Large intestine (tissue), 3 donors: ENCODE results near the gene LTBP1. TPM values are rescaled to one million over a fixed set of nuclear protein-coding genes. Genes with fewer than 3 reads are reported as not detected.

Experiments
- DNase-seq, 2 donors: peaks; one replicate each; pipeline versions ENCODE4 v3.0.0 to v3.0.0-alpha.2; 2013
- H3K27ac ChIP-seq: one replicate; pipeline ENCODE4 v1.5.1; 2013; ENCODE audit warnings: low read length
- H3K27me3 ChIP-seq: 2 replicates; pipeline ENCODE4 v1.6.1; 2013; ENCODE audit warnings: low read length; ENCODE audit not compliant: control insufficient read depth, insufficient read depth
- H3K36me3 ChIP-seq: 2 replicates; pipeline ENCODE4 v1.6.1; 2013; ENCODE audit warnings: low read length; ENCODE audit not compliant: control insufficient read depth, insufficient read depth
- H3K4me1 ChIP-seq: one replicate; pipeline ENCODE4 v1.6.1; 2013; ENCODE audit warnings: low read length; ENCODE audit not compliant: control insufficient read depth, insufficient read depth
- H3K4me3 ChIP-seq: one replicate; pipeline ENCODE4 v1.5.1; 2013; ENCODE audit warnings: low read length
- H3K9me3 ChIP-seq: one replicate; pipeline ENCODE4 v1.6.1; 2013; ENCODE audit warnings: mild to moderate bottlenecking, low read depth, low read length, moderate library complexity; ENCODE audit not compliant: control insufficient read depth
- WGBS: methylation state at CpG from one replicate; pipeline ENCODE4 v1.1.5; 2013; ENCODE audit warnings: low lambda C conversion rate; ENCODE audit not compliant: insufficient coverage; 5-methylcytosine and 5-hydroxymethylcytosine counted together
- polyA plus RNA-seq: library from polyadenylated mRNA; unstranded; fragments of 120-200 nt; gene quantifications from one replicate; pipeline ENCODE4 v1.2.1, GENCODE V29; 2013

LTBP1 gene
- polyA plus RNA-seq, 1 donor: 22.9 TPM

- Histone ChIP-seq H3K4me3 (no peak overlapping the region), H3K36me3 (no peaks in the 10 kb centered on the region), H3K9me3 (peaks cover 3% of the 10 kb centered on the region), H3K27me3 (no peaks in the 10 kb centered on the region), H3K4me1 (no peaks in the 10 kb centered on the region), H3K27ac (no peak overlapping the region)
- DNase-seq: no peak
- WGBS: 100% methylated on average over 1 of the region's 3 CpGs
Observed at GRCh38 chr2:32988525-32988924, 41.8 kb downstream of the LTBP1 start.

- WGBS: no CpG with 5 or more reads among the region's 1 CpG
- Histone ChIP-seq H3K4me3 (no peak overlapping the region), H3K27ac (no peak overlapping the region), H3K27me3 (no peaks in the 10 kb centered on the region), H3K9me3 (no peaks in the 10 kb centered on the region), H3K36me3 (no peaks in the 10 kb centered on the region), H3K4me1 (no peaks in the 10 kb centered on the region)
- no peak for DNase-seq
Observed at GRCh38 chr2:32990556-32990955, 43.8 kb downstream of the LTBP1 start.

- 83% methylated on average over 3 of the region's 6 CpGs for WGBS
- no peak for DNase-seq
- Histone ChIP-seq H3K9me3 (no peaks in the 10 kb centered on the region), H3K27me3 (no peaks in the 10 kb centered on the region), H3K4me1 (no peaks in the 10 kb centered on the region), H3K4me3 (no peak overlapping the region), H3K27ac (no peak overlapping the region), H3K36me3 (no peaks in the 10 kb centered on the region)
Observed at GRCh38 chr2:32991091-32991845, 44.5 kb downstream of the LTBP1 start.

GRCh38 chr2:32993005-32993539 lies 46.3 kb downstream of the LTBP1 start:
- Histone ChIP-seq H3K27ac (no peak overlapping the region), H3K9me3 (no peaks in the 10 kb centered on the region), H3K27me3 (no peaks in the 10 kb centered on the region), H3K36me3 (no peaks in the 10 kb centered on the region), H3K4me3 (no peak overlapping the region), H3K4me1 (no peaks in the 10 kb centered on the region)
- 83% methylated on average over 1 of the region's 8 CpGs for WGBS
- no peak for DNase-seq

- DNase-seq: no peak
- no peak overlapping the region for H3K27ac ChIP-seq
- H3K4me3 ChIP-seq: no peak overlapping the region
- H3K4me1 ChIP-seq: no peaks in the 10 kb centered on the region
- H3K27me3 ChIP-seq: no peaks in the 10 kb centered on the region
- no peaks in the 10 kb centered on the region for H3K9me3 ChIP-seq
- H3K36me3 ChIP-seq: no peaks in the 10 kb centered on the region
- no CpG with 5 or more reads among the region's 2 CpGs for WGBS
Observed at GRCh38 chr2:32997705-32998104, 51.0 kb downstream of the LTBP1 start.

- H3K4me1 ChIP-seq: no peaks in the 10 kb centered on the region
- DNase-seq: no peak
- H3K4me3 ChIP-seq: no peak overlapping the region
- WGBS: no CpG with 5 or more reads among the region's 3 CpGs
- no peak overlapping the region for H3K27ac ChIP-seq
- H3K27me3 ChIP-seq: no peaks in the 10 kb centered on the region
- H3K9me3 ChIP-seq: no peaks in the 10 kb centered on the region
- no peaks in the 10 kb centered on the region for H3K36me3 ChIP-seq
Observed at GRCh38 chr2:33000986-33001385, 54.2 kb downstream of the LTBP1 start.

- DNase-seq: no peak
- Histone ChIP-seq H3K4me1 (no peaks in the 10 kb centered on the region), H3K36me3 (no peaks in the 10 kb centered on the region), H3K27ac (no peak overlapping the region), H3K4me3 (no peak overlapping the region), H3K27me3 (no peaks in the 10 kb centered on the region), H3K9me3 (no peaks in the 10 kb centered on the region)
- no CpG with 5 or more reads among the region's 1 CpG for WGBS
Observed at GRCh38 chr2:33001823-33002222, 55.1 kb downstream of the LTBP1 start.

- no peak overlapping the region for H3K4me3 ChIP-seq
Observed at GRCh38 chr2:33002863-33003262, 56.1 kb downstream of the LTBP1 start.

GRCh38 chr2:33005057-33005456 lies 58.3 kb downstream of the LTBP1 start:
- Histone ChIP-seq H3K4me3 (no peak overlapping the region), H3K27ac (no peak overlapping the region), H3K9me3 (no peaks in the 10 kb centered on the region), H3K36me3 (no peaks in the 10 kb centered on the region), H3K27me3 (no peaks in the 10 kb centered on the region), H3K4me1 (no peaks in the 10 kb centered on the region)
- WGBS: no CpG with 5 or more reads among the region's 2 CpGs
- no peak for DNase-seq

More at GRCh38 chr2:33002863-33003262, 56.1 kb downstream of the LTBP1 start:
- Histone ChIP-seq H3K4me1 (no peaks in the 10 kb centered on the region), H3K27me3 (no peaks in the 10 kb centered on the region), H3K9me3 (no peaks in the 10 kb centered on the region), H3K27ac (no peak overlapping the region), H3K36me3 (no peaks in the 10 kb centered on the region)
- WGBS: 100% methylated on average over 1 of the region's 11 CpGs
- no peak for DNase-seq

- DNase-seq: no peak
- no peak overlapping the region for H3K4me3 ChIP-seq
- no peaks in the 10 kb centered on the region for H3K27me3 ChIP-seq
- H3K27ac ChIP-seq: no peak overlapping the region
- no peaks in the 10 kb centered on the region for H3K9me3 ChIP-seq
- no peaks in the 10 kb centered on the region for H3K4me1 ChIP-seq
- no peaks in the 10 kb centered on the region for H3K36me3 ChIP-seq
- WGBS: no CpG with 5 or more reads among the region's 1 CpG
Observed at GRCh38 chr2:33008716-33009115, 62.0 kb downstream of the LTBP1 start.

- Histone ChIP-seq H3K27me3 (no peaks in the 10 kb centered on the region), H3K9me3 (no peaks in the 10 kb centered on the region), H3K4me1 (no peaks in the 10 kb centered on the region), H3K4me3 (no peak overlapping the region), H3K36me3 (no peaks in the 10 kb centered on the region), H3K27ac (no peak overlapping the region)
- WGBS: 86% methylated on average over 1 of the region's 3 CpGs
- DNase-seq: no peak
Observed at GRCh38 chr2:33009249-33009648, 62.5 kb downstream of the LTBP1 start.
